ENCODE results near the gene DDA1. TPM values are rescaled to one million over a fixed set of nuclear protein-coding genes. Genes with fewer than 3 reads are reported as not detected.

Gene DDA1
- total RNA-seq, 6 experiments from 2014 or later, result 77.1 to 92.5 (median 83.4) TPM

DNA sequence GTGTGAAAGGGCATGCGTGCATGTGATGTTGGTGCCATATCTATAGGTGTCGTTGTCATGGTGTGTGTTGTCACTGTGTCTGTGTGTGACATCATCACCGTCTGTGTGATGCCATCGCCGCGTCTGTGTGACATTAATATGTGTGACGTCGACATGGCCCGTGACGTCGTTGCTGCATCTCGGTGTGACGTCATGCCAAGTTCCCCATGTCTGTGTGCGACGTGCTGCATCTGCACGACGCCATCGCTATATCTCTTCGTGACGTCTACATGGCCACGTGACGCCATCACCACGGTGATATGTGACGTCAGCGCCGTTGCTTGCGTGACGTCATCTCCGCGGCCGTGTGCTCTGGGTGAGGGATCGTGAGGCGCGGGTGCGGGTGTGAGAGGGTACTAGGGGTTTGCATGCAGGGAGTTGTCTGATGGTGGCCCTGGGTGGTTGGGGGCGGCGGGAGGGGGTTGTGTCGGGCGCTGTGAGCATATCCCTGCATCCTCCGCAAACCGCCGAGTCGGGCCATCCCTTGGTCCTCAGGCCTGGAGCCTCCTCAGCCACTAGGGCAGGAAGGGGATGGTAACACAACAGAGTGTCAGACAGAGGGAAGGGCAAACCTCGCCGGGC is 42.6 kb downstream of the DDA1 start:
- Mint-ChIP-seq H3K27ac (no peak overlapping the region), H3K27me3 (ENCODE audit: insufficient read depth) (peaks cover 14% of the 10 kb centered on the region)
- no peak for DNase-seq

GRCh38 chr19:17352608-17353280 is 43.4 kb downstream of the DDA1 start:
- H3K27ac Mint-ChIP-seq, result no peak overlapping the region
- no peak overlapping the region for H3K4me3 Mint-ChIP-seq
- no peak for DNase-seq
- no peaks in the 10 kb centered on the region for H3K36me3 Mint-ChIP-seq (ENCODE audit: low read depth)
- no peaks in the 10 kb centered on the region for H3K9me3 Mint-ChIP-seq
- H3K4me1 Mint-ChIP-seq (ENCODE audit: low read depth), result peaks cover 8% of the 10 kb centered on the region
- TF ChIP-seq, protein P1, sequence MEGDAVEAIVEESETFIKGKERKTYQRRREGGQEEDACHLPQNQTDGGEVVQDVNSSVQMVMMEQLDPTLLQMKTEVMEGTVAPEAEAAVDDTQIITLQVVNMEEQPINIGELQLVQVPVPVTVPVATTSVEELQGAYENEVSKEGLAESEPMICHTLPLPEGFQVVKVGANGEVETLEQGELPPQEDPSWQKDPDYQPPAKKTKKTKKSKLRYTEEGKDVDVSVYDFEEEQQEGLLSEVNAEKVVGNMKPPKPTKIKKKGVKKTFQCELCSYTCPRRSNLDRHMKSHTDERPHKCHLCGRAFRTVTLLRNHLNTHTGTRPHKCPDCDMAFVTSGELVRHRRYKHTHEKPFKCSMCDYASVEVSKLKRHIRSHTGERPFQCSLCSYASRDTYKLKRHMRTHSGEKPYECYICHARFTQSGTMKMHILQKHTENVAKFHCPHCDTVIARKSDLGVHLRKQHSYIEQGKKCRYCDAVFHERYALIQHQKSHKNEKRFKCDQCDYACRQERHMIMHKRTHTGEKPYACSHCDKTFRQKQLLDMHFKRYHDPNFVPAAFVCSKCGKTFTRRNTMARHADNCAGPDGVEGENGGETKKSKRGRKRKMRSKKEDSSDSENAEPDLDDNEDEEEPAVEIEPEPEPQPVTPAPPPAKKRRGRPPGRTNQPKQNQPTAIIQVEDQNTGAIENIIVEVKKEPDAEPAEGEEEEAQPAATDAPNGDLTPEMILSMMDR (IDR thresholded peaks at IDR 0.05), result no peak
- H3K27me3 Mint-ChIP-seq (ENCODE audit: insufficient read depth), result peaks cover 16% of the 10 kb centered on the region

More for the DNA sequence above, 42.6 kb downstream of the DDA1 start:
- Mint-ChIP-seq H3K36me3 (ENCODE audit: low read depth) (no peaks in the 10 kb centered on the region), H3K4me3 (no peak overlapping the region), H3K4me1 (ENCODE audit: low read depth) (peaks cover 13% of the 10 kb centered on the region), H3K9me3 (no peaks in the 10 kb centered on the region)
- TF ChIP-seq, protein P1 (IDR thresholded peaks at IDR 0.05), result no peak

DNA sequence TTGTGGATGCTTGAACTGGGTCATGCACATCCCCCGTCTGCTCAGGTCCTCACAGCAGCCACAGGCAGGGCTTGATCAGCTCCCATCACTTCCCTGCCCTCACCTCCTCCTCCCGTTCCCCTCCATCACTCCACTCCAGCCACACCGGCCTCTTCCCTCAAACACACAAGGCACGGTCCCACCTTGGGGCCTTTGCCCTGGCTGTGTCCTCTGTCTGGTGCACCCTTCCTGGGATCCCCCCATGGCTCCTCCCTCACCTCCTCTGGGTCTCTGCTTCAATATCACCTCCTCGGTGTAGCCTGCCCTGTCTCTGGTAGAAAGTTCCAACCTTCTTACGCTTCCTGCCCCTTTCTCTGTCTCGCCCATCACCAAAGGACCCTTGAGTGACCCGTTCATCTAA is 44.0 kb downstream of the DDA1 start:
- no peak overlapping the region for H3K4me3 Mint-ChIP-seq
- H3K27me3 Mint-ChIP-seq (ENCODE audit: insufficient read depth), result peaks cover 16% of the 10 kb centered on the region
- no peaks in the 10 kb centered on the region for H3K36me3 Mint-ChIP-seq (ENCODE audit: low read depth)
- no peak for DNase-seq
- H3K27ac Mint-ChIP-seq, result no peak overlapping the region
- H3K4me1 Mint-ChIP-seq (ENCODE audit: low read depth), result peaks cover 7% of the 10 kb centered on the region; the same call in 1 of the 2 replicates
- TF ChIP-seq, protein P1 (IDR thresholded peaks at IDR 0.05), result no peak
- no peaks in the 10 kb centered on the region for H3K9me3 Mint-ChIP-seq

DNA sequence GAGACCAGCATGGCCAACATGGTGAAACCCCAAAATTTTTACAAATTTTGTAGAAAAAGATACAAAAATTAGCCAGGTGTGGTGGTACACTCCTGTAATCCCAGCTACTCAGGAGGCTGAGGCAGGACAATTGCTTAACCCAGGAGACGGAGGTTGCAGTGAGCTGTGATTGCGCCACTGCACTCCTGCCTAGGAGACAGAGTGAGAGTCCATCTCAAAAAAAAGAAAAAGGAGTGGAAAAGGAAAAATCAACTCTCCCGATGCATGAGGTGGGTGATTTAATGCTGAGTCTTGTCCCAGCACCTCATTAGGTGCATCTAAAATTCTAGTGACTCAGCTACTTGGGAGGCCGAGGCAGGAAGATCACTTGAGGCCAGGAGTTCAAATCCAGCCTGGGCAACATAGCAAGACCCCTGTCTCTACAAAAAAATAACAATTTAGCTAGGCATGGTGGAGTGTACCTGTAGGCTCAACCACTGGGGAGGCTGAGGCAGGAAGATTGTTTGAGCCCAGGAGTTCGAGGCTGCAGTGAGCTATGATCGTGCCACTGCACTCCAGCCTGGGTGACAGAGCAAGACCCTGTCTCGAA is 47.8 kb downstream of the DDA1 start:
- no peak overlapping the region for H3K4me3 Mint-ChIP-seq
- TF ChIP-seq, protein P1 (IDR thresholded peaks at IDR 0.05), result no peak
- no peaks in the 10 kb centered on the region for H3K9me3 Mint-ChIP-seq
- no peaks in the 10 kb centered on the region for H3K4me1 Mint-ChIP-seq (ENCODE audit: low read depth)
- no peak overlapping the region for H3K27ac Mint-ChIP-seq
- no peak for DNase-seq
- H3K36me3 Mint-ChIP-seq (ENCODE audit: low read depth), result no peaks in the 10 kb centered on the region
- H3K27me3 Mint-ChIP-seq (ENCODE audit: insufficient read depth), result peaks cover 13% of the 10 kb centered on the region

DNA sequence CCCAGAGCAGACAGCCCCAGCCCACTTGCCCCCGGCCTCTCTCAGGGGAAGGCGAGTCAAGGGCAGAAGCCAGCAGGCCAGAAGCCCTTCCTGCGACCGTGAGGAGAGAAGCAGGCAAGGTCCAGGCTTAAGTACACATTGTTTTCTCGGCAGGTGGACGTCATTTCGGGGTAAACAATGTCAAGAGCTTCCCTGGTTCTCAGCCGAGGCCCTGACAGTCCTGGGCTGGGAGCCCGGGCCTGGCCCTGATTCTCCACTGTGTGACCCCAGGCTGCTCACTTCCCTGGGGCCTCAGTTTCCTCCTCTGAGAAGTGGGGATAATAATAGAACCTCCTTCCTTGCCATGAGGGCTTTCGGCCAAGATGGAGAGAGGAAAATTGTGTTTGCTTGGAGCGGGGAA is 48.4 kb downstream of the DDA1 start:
- Mint-ChIP-seq H3K36me3 (ENCODE audit: low read depth) (no peaks in the 10 kb centered on the region), H3K4me3 (no peak overlapping the region), H3K4me1 (ENCODE audit: low read depth) (no peaks in the 10 kb centered on the region), H3K27ac (no peak overlapping the region), H3K27me3 (ENCODE audit: insufficient read depth) (peaks cover 17% of the 10 kb centered on the region), H3K9me3 (no peaks in the 10 kb centered on the region)
- TF ChIP-seq, protein P1 (IDR thresholded peaks at IDR 0.05), result no peak
- no peak for DNase-seq

Measured in HFFc6 (cell line).